ES-I3 (cell line): ENCODE measurements around the gene VAMP5.

ENCODE experiments used
- H3K36me3 ChIP-seq: 2 replicates; pipeline ENCODE4 v1.6.1; 2013; ENCODE audit warnings: mild to moderate bottlenecking, low read length, control low read depth, moderate library complexity; ENCODE audit not compliant: insufficient read depth
- H3K4me1 ChIP-seq: 2 replicates; pipeline ENCODE4 v1.6.1; 2013; ENCODE audit warnings: mild to moderate bottlenecking, control low read depth, low read length; ENCODE audit not compliant: insufficient read depth
- H3K9ac ChIP-seq: 2 replicates; pipeline ENCODE4 v1.6.1; 2013; ENCODE audit warnings: low read depth, mild to moderate bottlenecking, low read length, moderate library complexity
- H3K9me3 ChIP-seq: 2 replicates; pipeline ENCODE4 v1.6.1; 2013; ENCODE audit warnings: mild to moderate bottlenecking, low read length, moderate library complexity; ENCODE audit not compliant: control insufficient read depth, insufficient read depth

Gene VAMP5

GRCh38 chr2:85561280-85562212, 22.7 kb upstream of the VAMP5 start, which contains the start of gene GGCX:
Gene GGCX (minus strand): TSS chr2:85561493. CDS start chr2:85561428, 65 bp downstream.
- H3K9ac ChIP-seq, result peak within 1 kb of the TSS; percentile 94
- H3K36me3 ChIP-seq, result peaks cover 2% of the 10 kb centered on the region; the same call in 1 of the 2 replicates
- no peaks in the 10 kb centered on the region; the same call in 1 of the 2 replicates for H3K4me1 ChIP-seq
- H3K9me3 ChIP-seq, result no peaks in the 10 kb centered on the region

- H3K36me3 ChIP-seq, result no peaks in the 10 kb centered on the region
- H3K9ac ChIP-seq, result no peak overlapping the region
- no peaks in the 10 kb centered on the region for H3K9me3 ChIP-seq
- H3K4me1 ChIP-seq, result no peaks in the 10 kb centered on the region; the same call in 1 of the 2 replicates
These were observed 20.1 kb upstream of the VAMP5 start for GRCh38 chr2:85564144-85564563.

- H3K9me3 ChIP-seq, result no peaks in the 10 kb centered on the region
- no peaks in the 10 kb centered on the region for H3K4me1 ChIP-seq
- no peak overlapping the region for H3K9ac ChIP-seq
- H3K36me3 ChIP-seq, result no peaks in the 10 kb centered on the region
These were observed 18.0 kb upstream of the VAMP5 start for GRCh38 chr2:85566265-85566664.

- H3K36me3 ChIP-seq, result 0 out of 2 replicates have a peak, but pooled peaks cover under 1% of the 10 kb centered on the region
- H3K9ac ChIP-seq, result no peak overlapping the region
- peaks cover 18% of the 10 kb centered on the region for H3K4me1 ChIP-seq
- H3K9me3 ChIP-seq, result no peaks in the 10 kb centered on the region
These were observed 8.5 kb upstream of the VAMP5 start for GRCh38 chr2:85575739-85576138.

- Histone ChIP-seq H3K36me3 (peaks cover 7% of the 10 kb centered on the region; the same call in 1 of the 2 replicates), H3K9me3 (no peaks in the 10 kb centered on the region), H3K9ac (peak overlapping the region; percentile 54; the same call in 1 of the 2 replicates), H3K4me1 (peaks cover 18% of the 10 kb centered on the region)
These were observed 7.2 kb upstream of the VAMP5 start for GRCh38 chr2:85577063-85577385.

- Histone ChIP-seq H3K9me3 (no peaks in the 10 kb centered on the region), H3K36me3 (peaks cover 7% of the 10 kb centered on the region; the same call in 1 of the 2 replicates), H3K9ac (peak within 1 kb of the TSS; percentile 54), H3K4me1 (peaks cover 16% of the 10 kb centered on the region)
These were observed 6.6 kb upstream of the VAMP5 start, which contains the start of gene VAMP8 for GRCh38 chr2:85577386-85578242. Gene VAMP8 (plus strand): TSS chr2:85577586. CDS start chr2:85577647, 61 bp downstream.

GRCh38 chr2:85578243-85579180, 5.7 kb upstream of the VAMP5 start:
- H3K4me1 ChIP-seq, result peaks cover 14% of the 10 kb centered on the region
- H3K9me3 ChIP-seq, result no peaks in the 10 kb centered on the region
- peaks cover 7% of the 10 kb centered on the region; the same call in 1 of the 2 replicates for H3K36me3 ChIP-seq
- H3K9ac ChIP-seq, result peak overlapping the region; percentile 54; the same call in 1 of the 2 replicates

GRCh38 chr2:85579266-85579935, 4.8 kb upstream of the VAMP5 start:
- Histone ChIP-seq H3K9ac (0 out of 2 replicates have a peak overlapping the region, but pooled peaks have one; percentile 11), H3K9me3 (no peaks in the 10 kb centered on the region), H3K4me1 (peaks cover 14% of the 10 kb centered on the region), H3K36me3 (peaks cover 7% of the 10 kb centered on the region; the same call in 1 of the 2 replicates)

GRCh38 chr2:85580206-85580605, 4.0 kb upstream of the VAMP5 start:
- peaks cover 20% of the 10 kb centered on the region for H3K4me1 ChIP-seq
- H3K9me3 ChIP-seq, result no peaks in the 10 kb centered on the region
- peaks cover 7% of the 10 kb centered on the region; the same call in 1 of the 2 replicates for H3K36me3 ChIP-seq
- H3K9ac ChIP-seq, result no peak overlapping the region

GRCh38 chr2:85582492-85582891, 1.7 kb upstream of the VAMP5 start:
- Histone ChIP-seq H3K4me1 (peaks cover 28% of the 10 kb centered on the region), H3K9ac (no peak overlapping the region), H3K9me3 (no peaks in the 10 kb centered on the region), H3K36me3 (peaks cover 7% of the 10 kb centered on the region; the same call in 1 of the 2 replicates)

GRCh38 chr2:85583667-85584353, 421 bp upstream of the VAMP5 start:
- Histone ChIP-seq H3K4me1 (peaks cover 24% of the 10 kb centered on the region), H3K9me3 (no peaks in the 10 kb centered on the region), H3K36me3 (peaks cover 7% of the 10 kb centered on the region; the same call in 1 of the 2 replicates), H3K9ac (no peak overlapping the region; the same call in 1 of the 2 replicates)
